HG03432 (cell line): ENCODE data around the gene MCRIP2.

Experiments
- ATAC-seq: cut with Tn5 transposase; IDR thresholded peaks from one replicate; pipeline ENCODE4 v1.9.1; 2021; ENCODE audit warnings: mild to moderate bottlenecking, moderate library complexity; ENCODE audit not compliant: unreplicated experiment

MCRIP2 gene

GRCh38 chr16:693364-693763, 51.7 kb downstream of the MCRIP2 start:
- ATAC-seq = no peak

GRCh38 chr16:693766-694165, 52.1 kb downstream of the MCRIP2 start:
- no peak for ATAC-seq

GRCh38 chr16:694187-694862, 52.7 kb downstream of the MCRIP2 start:
- ATAC-seq = no peak

- ATAC-seq = no peak
These were observed 53.3 kb downstream of the MCRIP2 start for GRCh38 chr16:694863-695354.

- no peak for ATAC-seq
These were observed 53.9 kb downstream of the MCRIP2 start for GRCh38 chr16:695355-696089.
